ENCODE data around the gene HES5. TPM values are rescaled to one million over a fixed set of nuclear protein-coding genes. Genes with fewer than 3 reads are reported as not detected.

HES5 gene
- total and polyA plus RNA-seq, 2 donors (not counting 1 experiment from before 2014, with no cell fraction given), result not detected

- H3K79me2 ChIP-seq (ENCODE audit: control insufficient read depth, insufficient read depth, low read length), result no peaks in the 10 kb centered on the region
- no peaks in the 10 kb centered on the region for H3K9me3 ChIP-seq (ENCODE audit: control insufficient read depth, insufficient read depth, low read depth, low read length)
- no peaks in the 10 kb centered on the region for H3K27me3 ChIP-seq (ENCODE audit: control insufficient read depth, insufficient read depth, low read length)
- no peak overlapping the region for H3K27ac ChIP-seq (ENCODE audit: insufficient read depth, low read length)
- no peaks in the 10 kb centered on the region for H3K36me3 ChIP-seq (ENCODE audit: control insufficient read depth, insufficient read depth, low read length)
- TF ChIP-seq EZH2 (IDR thresholded peaks at IDR 0.05; ENCODE audit: low read length, missing control alignments), result no peak
- TF ChIP-seq CTCF (conservative IDR thresholded peaks at IDR 0.05 in 1 of 2, IDR thresholded peaks at IDR 0.05 in 1 of 2; ENCODE audit: low read depth in 1 of 2, low read length in 2 of 2), result no peak
- H3K4me2 ChIP-seq (ENCODE audit: extremely low read depth, insufficient read depth, low read length), result no peak overlapping the region
- no peak overlapping the region for H3K4me3 ChIP-seq (replicated peaks in 1 of 4; ENCODE audit: control extremely low read depth in 1 of 4, insufficient read depth in 1 of 4, low read depth in 3 of 4, low read length in 4 of 4)
- H2AFZ ChIP-seq (ENCODE audit: low read length), result no peak overlapping the region
- DNase-seq (ENCODE audit: low read depth in 2 of 2), result no peak
- H3K4me1 ChIP-seq (ENCODE audit: control insufficient read depth, extremely low read depth, insufficient read depth, low read length), result peaks cover 2% of the 10 kb centered on the region
- no peaks in the 10 kb centered on the region for H4K20me1 ChIP-seq (ENCODE audit: control insufficient read depth, extremely low read depth, insufficient read depth, low read length)
- H3K9ac ChIP-seq (ENCODE audit: insufficient read depth, low read length), result no peak overlapping the region
Measured at GRCh38 chr1:2540816-2541492, 10.9 kb upstream of the HES5 start.

DNA sequence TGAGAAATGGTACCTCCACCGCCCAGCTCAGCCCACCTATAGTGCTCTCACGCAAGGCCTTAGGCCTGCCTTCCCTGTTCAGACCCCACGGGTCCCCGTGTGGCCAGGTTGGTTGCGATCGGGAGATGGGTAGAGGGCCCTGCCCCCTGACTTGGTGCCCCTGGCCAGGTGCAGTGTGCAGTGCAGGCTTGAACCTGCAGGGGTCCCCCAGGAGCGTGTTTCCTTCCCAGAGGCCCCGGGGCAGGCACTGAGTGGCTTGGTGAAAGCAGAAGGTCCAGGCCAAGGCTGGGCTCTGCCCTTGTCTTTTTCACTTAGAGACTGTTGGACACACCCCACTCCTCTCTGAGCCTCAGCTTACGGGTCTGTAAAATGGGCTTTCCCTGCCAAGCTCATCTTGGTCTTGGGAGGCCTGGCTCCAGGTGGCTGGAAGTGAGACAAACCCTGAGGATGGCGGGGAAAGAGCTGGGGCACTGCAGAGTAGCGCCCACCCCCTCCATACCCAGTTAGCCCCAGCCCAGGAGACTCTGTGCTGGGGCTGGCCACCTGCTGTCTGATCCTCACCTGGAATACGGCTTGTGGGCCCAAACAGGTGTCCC is 9.3 kb upstream of the HES5 start:
- H3K4me3 ChIP-seq (replicated peaks in 1 of 4; ENCODE audit: control extremely low read depth in 1 of 4, insufficient read depth in 1 of 4, low read depth in 3 of 4, low read length in 4 of 4), result no peak overlapping the region
- no peaks in the 10 kb centered on the region for H4K20me1 ChIP-seq (ENCODE audit: control insufficient read depth, extremely low read depth, insufficient read depth, low read length)
- no peaks in the 10 kb centered on the region for H3K9me3 ChIP-seq (ENCODE audit: control insufficient read depth, insufficient read depth, low read depth, low read length)
- no peak for DNase-seq (ENCODE audit: low read depth in 2 of 2)
- no peaks in the 10 kb centered on the region for H3K4me1 ChIP-seq (ENCODE audit: control insufficient read depth, extremely low read depth, insufficient read depth, low read length)
- H3K27ac ChIP-seq (ENCODE audit: insufficient read depth, low read length), result no peak overlapping the region
- TF ChIP-seq EZH2 (IDR thresholded peaks at IDR 0.05; ENCODE audit: low read length, missing control alignments), result no peak
- TF ChIP-seq CTCF (conservative IDR thresholded peaks at IDR 0.05 in 1 of 2, IDR thresholded peaks at IDR 0.05 in 1 of 2; ENCODE audit: low read depth in 1 of 2, low read length in 2 of 2), result peak in 1 of 2 donors; percentile 35
- H3K4me2 ChIP-seq (ENCODE audit: extremely low read depth, insufficient read depth, low read length), result no peak overlapping the region
- H3K79me2 ChIP-seq (ENCODE audit: control insufficient read depth, insufficient read depth, low read length), result no peaks in the 10 kb centered on the region
- H3K36me3 ChIP-seq (ENCODE audit: control insufficient read depth, insufficient read depth, low read length), result no peaks in the 10 kb centered on the region
- no peak overlapping the region for H3K9ac ChIP-seq (ENCODE audit: insufficient read depth, low read length)
- H3K27me3 ChIP-seq (ENCODE audit: control insufficient read depth, insufficient read depth, low read length), result no peaks in the 10 kb centered on the region
- no peak overlapping the region for H2AFZ ChIP-seq (ENCODE audit: low read length)

- Histone ChIP-seq H3K9ac (ENCODE audit: insufficient read depth, low read length) (no peak overlapping the region), H2AFZ (ENCODE audit: low read length) (no peak overlapping the region), H3K27ac (ENCODE audit: insufficient read depth, low read length) (no peak overlapping the region), H3K79me2 (ENCODE audit: control insufficient read depth, insufficient read depth, low read length) (no peaks in the 10 kb centered on the region), H3K9me3 (ENCODE audit: control insufficient read depth, insufficient read depth, low read depth, low read length) (no peaks in the 10 kb centered on the region), H4K20me1 (ENCODE audit: control insufficient read depth, extremely low read depth, insufficient read depth, low read length) (no peaks in the 10 kb centered on the region), H3K36me3 (ENCODE audit: control insufficient read depth, insufficient read depth, low read length) (no peaks in the 10 kb centered on the region), H3K27me3 (ENCODE audit: control insufficient read depth, insufficient read depth, low read length) (no peaks in the 10 kb centered on the region), H3K4me3 (replicated peaks in 1 of 4; ENCODE audit: control extremely low read depth in 1 of 4, insufficient read depth in 1 of 4, low read depth in 3 of 4, low read length in 4 of 4) (no peak overlapping the region), H3K4me1 (ENCODE audit: control insufficient read depth, extremely low read depth, insufficient read depth, low read length) (no peaks in the 10 kb centered on the region), H3K4me2 (ENCODE audit: extremely low read depth, insufficient read depth, low read length) (no peak overlapping the region)
- TF ChIP-seq CTCF (conservative IDR thresholded peaks at IDR 0.05 in 1 of 2, IDR thresholded peaks at IDR 0.05 in 1 of 2; ENCODE audit: low read depth in 1 of 2, low read length in 2 of 2), result no peak
- TF ChIP-seq EZH2 (IDR thresholded peaks at IDR 0.05; ENCODE audit: low read length, missing control alignments), result no peak
- no peak for DNase-seq (ENCODE audit: low read depth in 2 of 2)
Measured at GRCh38 chr1:2538872-2539271, 8.8 kb upstream of the HES5 start.

Data from fibroblast of lung (primary cell).